HUES64 (cell line): ENCODE data around the gene GPR137.

Source experiments
- H3K27ac ChIP-seq: 2 replicates; pipeline ENCODE4 v1.7.0; 2013; ENCODE audit warnings: low read depth, low read length, inconsistent platforms
- H3K27me3 ChIP-seq: 2 replicates; pipeline ENCODE4 v1.6.1; 2013; ENCODE audit warnings: mild to moderate bottlenecking, low read length; ENCODE audit not compliant: insufficient read depth
- H3K36me3 ChIP-seq: 2 replicates; pipeline ENCODE4 v1.6.1; 2013; ENCODE audit warnings: mild to moderate bottlenecking, low read length; ENCODE audit not compliant: insufficient read depth
- H3K4me1 ChIP-seq: 2 replicates; pipeline ENCODE4 v1.6.1; 2013; ENCODE audit warnings: mild to moderate bottlenecking, low read length, moderate library complexity; ENCODE audit not compliant: insufficient read depth
- H3K4me3 ChIP-seq: 2 replicates; pipeline ENCODE4 v1.5.1; 2013; ENCODE audit warnings: mild to moderate bottlenecking, low read length, moderate library complexity
- H3K9ac ChIP-seq: 2 replicates; pipeline ENCODE4 v1.6.1; 2013; ENCODE audit warnings: mild to moderate bottlenecking, low read depth, low read length
- H3K9me3 ChIP-seq: 2 replicates; pipeline ENCODE4 v1.6.1; 2013; ENCODE audit warnings: low read depth, low read length; ENCODE audit not compliant: insufficient read depth
- WGBS: fragments of 150-250, 120-280 bp; methylation state at CpG from one replicate; pipeline ENCODE4 v1.1.7; 2013; ENCODE audit warnings: missing lambda C conversion rate; 5-methylcytosine and 5-hydroxymethylcytosine counted together

GPR137 gene

DNA sequence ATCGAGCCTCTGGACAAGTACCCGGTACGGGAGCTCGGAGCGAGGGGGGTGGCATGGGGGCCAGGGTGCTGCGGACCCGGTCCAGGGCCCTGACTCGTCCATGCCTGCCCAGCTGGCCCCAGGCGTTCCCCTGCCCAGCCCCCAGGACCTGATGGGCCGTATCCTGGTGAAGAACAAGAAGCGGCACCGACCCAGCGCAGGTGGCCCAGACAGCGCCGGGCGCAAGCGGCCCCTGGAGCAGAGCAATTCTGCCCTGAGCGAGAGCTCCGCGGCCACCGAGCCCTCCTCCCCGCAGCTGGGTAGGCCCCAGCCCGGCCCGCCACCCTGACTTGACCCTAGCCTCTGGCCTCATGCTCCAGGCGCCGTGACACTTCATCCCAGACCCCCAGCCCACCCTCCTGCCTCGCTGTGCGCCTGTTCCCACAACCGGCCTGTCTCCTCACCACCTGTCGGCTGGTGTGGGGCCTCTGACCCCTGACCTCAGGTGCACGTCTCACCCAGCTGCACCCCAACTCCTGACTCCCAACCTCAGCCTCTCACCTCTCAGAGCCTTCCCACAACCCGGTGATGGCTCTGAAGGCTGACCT is 26.6 kb upstream of the GPR137 start:
- Histone ChIP-seq H3K36me3 (peaks cover 86% of the 10 kb centered on the region), H3K9ac (no peak overlapping the region), H3K4me3 (no peak overlapping the region), H3K27me3 (no peaks in the 10 kb centered on the region), H3K27ac (no peak overlapping the region), H3K9me3 (no peaks in the 10 kb centered on the region), H3K4me1 (peaks cover 4% of the 10 kb centered on the region; the same call in 1 of the 2 replicates)
- 95% methylated on average over 32 of the region's 32 CpGs for WGBS

DNA sequence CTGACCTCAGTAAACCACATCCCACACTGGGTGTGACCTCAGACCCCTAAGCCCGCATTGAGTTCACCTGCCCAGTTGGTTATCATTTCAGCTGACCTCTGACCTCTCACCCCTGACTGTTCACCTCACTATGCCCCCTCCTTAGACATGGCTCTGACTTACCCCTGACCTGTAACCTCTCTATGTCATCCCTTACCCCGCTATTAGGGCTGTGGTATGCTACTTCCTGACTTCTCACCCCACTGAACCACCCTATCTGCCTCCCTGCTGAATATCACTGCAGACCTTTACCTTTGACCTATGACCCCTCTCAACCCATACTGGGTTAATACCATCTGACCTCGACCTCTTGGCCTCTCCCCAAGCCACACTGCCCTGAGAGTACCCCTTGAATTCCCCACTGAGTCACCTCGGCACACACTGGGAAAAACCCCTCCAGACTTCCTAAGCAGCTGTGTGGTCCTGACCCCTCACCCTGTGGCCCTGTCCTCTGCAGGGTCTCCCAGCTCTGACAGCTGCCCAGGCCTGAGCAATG is 26.0 kb upstream of the GPR137 start:
- H3K27ac ChIP-seq = no peak overlapping the region
- peaks cover 92% of the 10 kb centered on the region for H3K36me3 ChIP-seq
- WGBS = 93% methylated on average over 4 of the region's 4 CpGs
- H3K9ac ChIP-seq = no peak overlapping the region
- H3K4me3 ChIP-seq = no peak overlapping the region
- no peaks in the 10 kb centered on the region for H3K27me3 ChIP-seq
- peaks cover 4% of the 10 kb centered on the region; the same call in 1 of the 2 replicates for H3K4me1 ChIP-seq
- H3K9me3 ChIP-seq = no peaks in the 10 kb centered on the region

- Histone ChIP-seq H3K9me3 (no peaks in the 10 kb centered on the region), H3K9ac (no peak overlapping the region), H3K4me3 (no peak overlapping the region), H3K36me3 (peaks cover 89% of the 10 kb centered on the region), H3K27me3 (no peaks in the 10 kb centered on the region), H3K27ac (no peak overlapping the region), H3K4me1 (peaks cover 4% of the 10 kb centered on the region; the same call in 1 of the 2 replicates)
- WGBS = 93% methylated on average over 6 of the region's 6 CpGs
Measured at GRCh38 chr11:64260147-64260708, 25.4 kb upstream of the GPR137 start.

DNA sequence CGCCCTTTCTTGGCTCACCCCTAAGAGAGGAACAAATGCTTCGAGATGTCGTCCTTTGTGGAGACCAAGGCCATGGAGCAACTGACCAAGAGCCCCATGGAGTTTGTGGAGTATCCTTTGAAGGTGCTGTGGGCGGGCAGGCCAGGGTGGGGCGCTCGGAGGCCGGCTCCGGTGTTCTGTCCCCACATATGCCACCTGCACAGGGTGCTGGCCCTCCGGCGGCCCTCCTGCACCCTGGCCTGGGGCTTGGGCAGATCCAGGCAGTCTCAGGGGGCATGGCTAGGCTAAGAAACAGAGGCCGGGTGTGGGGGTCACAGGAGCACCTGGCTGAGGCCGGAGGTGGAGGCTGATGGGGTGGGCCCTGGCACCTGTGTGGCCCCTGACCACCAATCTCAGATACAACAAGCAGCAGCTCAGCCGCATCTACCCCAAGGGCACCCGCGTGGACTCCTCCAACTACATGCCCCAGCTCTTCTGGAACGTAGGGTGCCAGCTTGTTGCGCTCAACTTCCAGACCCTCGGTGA is 24.0 kb upstream of the GPR137 start:
- H3K27me3 ChIP-seq = no peaks in the 10 kb centered on the region
- 97% methylated on average over 18 of the region's 18 CpGs for WGBS
- H3K36me3 ChIP-seq = peaks cover 89% of the 10 kb centered on the region

DNA sequence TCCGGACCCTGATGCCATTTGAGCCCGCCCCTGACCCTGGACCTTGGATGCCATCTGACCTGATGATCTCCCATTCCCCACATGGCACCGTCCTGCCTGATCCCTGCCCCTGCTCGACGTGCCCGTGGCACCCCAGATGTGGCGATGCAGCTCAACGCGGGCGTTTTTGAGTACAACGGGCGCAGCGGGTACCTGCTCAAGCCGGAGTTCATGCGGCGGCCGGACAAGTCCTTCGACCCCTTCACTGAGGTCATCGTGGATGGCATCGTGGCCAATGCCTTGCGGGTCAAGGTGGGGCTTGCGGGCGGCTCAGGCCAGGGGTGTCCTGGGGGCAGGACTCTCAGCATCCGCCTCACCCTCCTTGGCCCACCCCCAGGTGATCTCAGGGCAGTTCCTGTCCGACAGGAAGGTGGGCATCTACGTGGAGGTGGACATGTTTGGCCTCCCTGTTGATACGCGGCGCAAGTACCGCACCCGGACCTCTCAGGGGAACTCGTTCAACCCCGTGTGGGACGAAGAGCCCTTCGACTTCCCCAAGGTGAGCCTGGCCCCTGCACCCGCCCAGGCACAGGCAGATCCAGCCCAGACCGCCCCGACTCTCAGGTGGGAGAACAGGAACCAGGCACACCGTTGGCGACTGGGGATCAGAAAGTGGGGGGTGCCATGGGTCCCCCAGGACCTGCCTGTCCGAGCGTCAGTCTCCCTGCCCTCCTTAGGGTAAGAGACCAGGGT is 23.2 kb upstream of the GPR137 start:
- Histone ChIP-seq H3K36me3 (peaks cover 84% of the 10 kb centered on the region), H3K9ac (no peak overlapping the region), H3K4me3 (no peak overlapping the region), H3K27me3 (no peaks in the 10 kb centered on the region), H3K27ac (no peak overlapping the region), H3K9me3 (no peaks in the 10 kb centered on the region), H3K4me1 (peaks cover 4% of the 10 kb centered on the region; the same call in 1 of the 2 replicates)
- WGBS = 96% methylated on average over 42 of the region's 42 CpGs

More for the DNA sequence above, 24.0 kb upstream of the GPR137 start:
- no peak overlapping the region for H3K9ac ChIP-seq
- no peak overlapping the region for H3K4me3 ChIP-seq
- no peaks in the 10 kb centered on the region for H3K9me3 ChIP-seq
- no peak overlapping the region for H3K27ac ChIP-seq
- H3K4me1 ChIP-seq = peaks cover 4% of the 10 kb centered on the region; the same call in 1 of the 2 replicates

DNA sequence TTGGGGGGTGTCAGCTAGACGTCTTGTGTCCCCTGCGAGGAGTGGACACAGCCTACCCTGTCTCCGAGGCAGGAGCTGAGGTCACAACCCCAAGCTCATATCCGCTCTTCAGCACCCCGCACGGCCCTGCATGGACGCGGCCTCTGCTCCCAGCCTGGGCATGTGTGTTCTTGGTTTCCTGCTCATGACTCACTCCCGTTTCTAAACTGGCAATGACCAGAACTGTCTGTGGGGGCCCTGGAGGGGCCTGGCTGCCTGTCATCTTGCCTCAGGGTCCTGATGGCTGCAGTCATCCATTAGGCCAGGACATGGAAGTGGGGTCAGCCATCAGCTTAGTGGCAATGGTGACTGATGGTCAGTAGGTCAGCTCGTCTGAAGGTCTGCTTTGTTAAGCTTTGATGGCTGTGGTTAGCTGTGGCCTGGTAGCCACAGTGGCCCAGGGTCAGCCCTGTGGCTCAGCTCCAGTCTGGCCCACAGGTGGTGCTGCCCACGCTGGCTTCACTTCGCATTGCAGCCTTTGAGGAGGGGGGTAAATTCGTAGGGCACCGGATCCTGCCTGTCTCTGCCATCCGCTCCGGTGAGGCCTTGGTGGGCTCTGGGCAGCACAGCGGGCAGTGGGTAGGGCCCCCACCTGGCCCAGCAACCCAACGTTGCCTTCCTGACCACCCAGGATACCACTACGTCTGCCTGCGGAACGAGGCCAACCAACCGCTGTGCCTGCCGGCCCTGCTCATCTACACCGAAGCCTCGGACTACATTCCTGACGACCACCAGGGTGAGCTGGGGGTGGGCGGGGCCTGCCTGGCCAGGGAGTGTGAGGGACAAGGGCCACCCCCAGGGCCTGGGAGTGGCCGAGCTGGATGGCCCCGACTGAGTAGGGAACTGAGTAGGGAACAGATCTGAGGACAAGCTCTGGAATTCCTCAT is 22.4 kb upstream of the GPR137 start:
- Histone ChIP-seq H3K4me3 (no peak overlapping the region), H3K27ac (peak overlapping the region; percentile 55), H3K4me1 (peaks cover 4% of the 10 kb centered on the region; the same call in 1 of the 2 replicates), H3K36me3 (peaks cover 79% of the 10 kb centered on the region), H3K9me3 (no peaks in the 10 kb centered on the region), H3K27me3 (no peaks in the 10 kb centered on the region), H3K9ac (no peak overlapping the region; the same call in 1 of the 2 replicates)
- WGBS = 86% methylated on average over 29 of the region's 29 CpGs

GRCh38 chr11:64263947-64264317 is 21.7 kb upstream of the GPR137 start:
- 0 out of 2 replicates have a peak overlapping the region, but pooled peaks have one; percentile 8 for H3K27ac ChIP-seq
- no peak overlapping the region for H3K9ac ChIP-seq
- 92% methylated on average over 8 of the region's 8 CpGs for WGBS

DNA sequence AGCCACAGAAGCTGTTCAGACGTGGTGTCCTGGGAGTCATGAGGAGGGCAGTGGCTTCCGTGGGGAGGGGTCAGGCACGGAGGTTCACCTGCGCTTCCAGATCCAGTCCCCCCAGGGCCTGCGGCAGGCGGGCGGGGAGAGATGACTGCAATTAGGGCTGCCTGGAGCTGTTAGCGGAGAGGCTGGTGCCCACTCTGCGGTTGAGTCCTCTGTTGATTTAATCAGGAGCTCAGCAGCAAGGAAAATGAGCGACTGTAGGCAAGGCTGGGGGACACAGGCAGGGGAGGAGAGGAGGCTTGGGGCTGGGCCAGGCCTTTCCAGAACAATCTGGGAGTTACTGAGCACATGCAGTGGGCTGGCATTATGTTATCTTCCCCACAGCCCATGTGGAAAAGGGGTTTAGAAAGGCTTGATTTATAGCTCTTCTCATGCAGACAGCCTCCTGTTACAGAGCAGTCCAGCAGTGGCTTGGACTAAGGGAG is 21.2 kb upstream of the GPR137 start:
- H3K27me3 ChIP-seq = no peaks in the 10 kb centered on the region
- H3K36me3 ChIP-seq = peaks cover 67% of the 10 kb centered on the region
- 92% methylated on average over 10 of the region's 10 CpGs for WGBS
- no peaks in the 10 kb centered on the region for H3K9me3 ChIP-seq
- H3K9ac ChIP-seq = no peak overlapping the region
- no peak overlapping the region for H3K27ac ChIP-seq
- H3K4me3 ChIP-seq = no peak overlapping the region
- H3K4me1 ChIP-seq = peaks cover 9% of the 10 kb centered on the region; the same call in 1 of the 2 replicates

More at GRCh38 chr11:64263947-64264317, 21.7 kb upstream of the GPR137 start:
- no peaks in the 10 kb centered on the region for H3K27me3 ChIP-seq
- no peak overlapping the region for H3K4me3 ChIP-seq
- H3K9me3 ChIP-seq = no peaks in the 10 kb centered on the region
- H3K4me1 ChIP-seq = peaks cover 9% of the 10 kb centered on the region; the same call in 1 of the 2 replicates
- H3K36me3 ChIP-seq = peaks cover 72% of the 10 kb centered on the region

DNA sequence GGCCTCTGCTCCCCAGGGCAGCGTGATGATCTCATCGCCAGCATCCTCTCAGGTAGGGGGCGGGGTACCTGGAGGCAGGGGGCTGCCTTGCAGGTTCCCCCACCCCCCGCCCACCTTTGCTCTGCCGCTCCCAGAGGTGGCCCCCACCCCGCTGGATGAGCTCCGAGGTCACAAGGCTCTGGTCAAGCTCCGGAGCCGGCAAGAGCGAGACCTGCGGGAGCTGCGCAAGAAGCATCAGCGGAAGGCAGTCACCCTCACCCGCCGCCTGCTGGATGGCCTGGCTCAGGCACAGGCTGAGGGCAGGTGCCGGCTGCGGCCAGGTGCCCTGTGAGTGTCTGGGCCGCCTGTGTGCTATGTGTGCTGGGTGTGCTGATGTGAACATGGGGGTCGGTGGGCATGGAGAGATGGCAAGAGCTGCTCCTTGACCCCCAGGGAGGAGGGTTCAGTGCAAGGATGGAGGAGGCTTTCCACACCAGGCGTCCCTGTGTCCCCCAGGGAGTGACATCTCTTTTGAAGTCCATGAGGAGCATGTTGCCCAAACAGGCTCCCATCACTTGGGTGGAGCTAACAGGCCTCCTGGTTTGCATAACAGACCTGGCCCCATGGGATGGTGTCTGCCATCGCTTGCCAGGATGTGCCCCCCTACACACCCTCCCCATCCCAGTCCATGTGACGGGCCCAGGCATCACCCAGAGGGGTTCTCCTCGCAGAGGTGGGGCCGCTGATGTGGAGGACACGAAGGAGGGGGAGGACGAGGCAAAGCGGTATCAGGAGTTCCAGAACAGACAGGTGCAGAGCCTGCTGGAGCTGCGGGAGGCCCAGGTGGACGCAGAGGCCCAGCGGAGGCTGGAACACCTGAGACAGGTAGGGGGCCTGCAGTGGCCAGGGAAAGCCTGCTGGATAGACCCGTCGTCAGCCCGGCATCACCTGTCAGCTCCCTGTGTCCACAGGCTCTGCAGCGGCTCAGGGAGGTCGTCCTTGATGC is 20.2 kb upstream of the GPR137 start:
- Histone ChIP-seq H3K36me3 (peaks cover 57% of the 10 kb centered on the region), H3K9ac (no peak overlapping the region), H3K9me3 (no peaks in the 10 kb centered on the region)

More for the DNA sequence above, 20.2 kb upstream of the GPR137 start:
- Histone ChIP-seq H3K4me3 (no peak overlapping the region), H3K27ac (no peak overlapping the region), H3K4me1 (peaks cover 9% of the 10 kb centered on the region; the same call in 1 of the 2 replicates), H3K27me3 (no peaks in the 10 kb centered on the region)
- 94% methylated on average over 35 of the region's 35 CpGs for WGBS
